H1 (cell line): ENCODE data around the gene ADCY9. TPM values are rescaled to one million over a fixed set of nuclear protein-coding genes. Genes with fewer than 3 reads are reported as not detected.

Experiments used
- CEBPB ChIP-seq: IDR thresholded peaks from 2 replicates; pipeline ENCODE4 v1.6.1; 2012; ENCODE audit warnings: low read depth, low read length
- CHD1 ChIP-seq: IDR thresholded peaks from 2 replicates; pipeline ENCODE4 v1.6.1; 2012; ENCODE audit warnings: low read depth, low read length, improper control_type of control experiment
- CHD7 ChIP-seq: fragments of 300-600 bp; sonication (generic); IDR thresholded peaks from 2 replicates; pipeline ENCODE4 v1.7.1; 2012; ENCODE audit warnings: low read length, moderate library complexity, mild to moderate bottlenecking, inconsistent platforms; ENCODE audit not compliant: insufficient replicate concordance
- CTBP2 ChIP-seq: IDR thresholded peaks from 2 replicates; pipeline ENCODE4 v1.7.0; 2011; ENCODE audit warnings: borderline replicate concordance, mild to moderate bottlenecking, moderate library complexity, mixed read lengths, low read length; ENCODE audit not compliant: insufficient read depth, insufficient read length
- KDM5A ChIP-seq: fragments of 200-600 bp; IDR thresholded peaks from 2 replicates; pipeline ENCODE4 v1.7.1; 2012; ENCODE audit warnings: mild to moderate bottlenecking, low read length, inconsistent platforms, mixed read lengths
- POLR2A ChIP-seq, 2 experiments: IDR thresholded peaks; 1 replicate in 1 of 2; 2 replicates in 1 of 2; pipeline ENCODE4 v1.6.1; 2011; ENCODE audit warnings: low read depth in 2 of 2, low read length in 2 of 2, mild to moderate bottlenecking in 2 of 2; ENCODE audit errors: control extremely low read depth in 1 of 2
- RAD21 ChIP-seq, 2 experiments: IDR thresholded peaks in 1 of 2; conservative IDR thresholded peaks in 1 of 2; 2 replicates each; pipeline ENCODE4 v1.6.1; 2011; ENCODE audit warnings: low read depth in 2 of 2, low read length in 2 of 2, improper control_type of control experiment in 1 of 2, inconsistent platforms in 1 of 2, mild to moderate bottlenecking in 1 of 2, moderate library complexity in 1 of 2
- RFX5 ChIP-seq: IDR thresholded peaks from 2 replicates; pipeline ENCODE4 v1.6.1; 2011; ENCODE audit warnings: low read depth, low read length, improper control_type of control experiment, borderline replicate concordance
- SIRT6 ChIP-seq: IDR thresholded peaks from one replicate; pipeline ENCODE4 v1.7.1; 2012; ENCODE audit warnings: low read length, inconsistent platforms
- polyA plus RNA-seq, 7 experiments: library from polyadenylated mRNA; depleted of rRNA in 3 of 7; stranded (reverse) in 5 of 7; unstranded in 2 of 7; fragments of >200 nt in 5 of 7; fragments of 200-250 nt in 2 of 7; gene quantifications; 1 replicate in 5 of 7; 2 replicates in 1 of 7; 4 replicates in 1 of 7; pipeline versions ENCODE4 v1.2.1 to v1.2.3, GENCODE V29; 2011 to 2013; ENCODE audit warnings: missing spikeins in 2 of 7, mixed read lengths in 2 of 7
- total RNA-seq: library from RNA; stranded (reverse); fragmentation: NEBNext Ultra II Directional; extraction: Animal tissue kit (Norgen Biotek cat#: 25700); gene quantifications from 2 replicates; pipeline ENCODE4 v1.2.1, GENCODE V29; 2021

ADCY9 gene
- total and polyA plus RNA-seq, 2 of the 8 experiments (the other 6 are each of a cell fraction or from before 2014, with no cell fraction given): 5.4 to 13.1 TPM

GRCh38 chr16:3951861-3952736 lies 164.1 kb downstream of the ADCY9 start (continued):
- TF ChIP-seq CHD7: no peak
- TF ChIP-seq RAD21 (IDR thresholded peaks at IDR 0.05 in 1 of 2, conservative IDR thresholded peaks at IDR 0.05 in 1 of 2; ENCODE audit: low read depth in 2 of 2, low read length in 2 of 2): no peak
- no peak for TF ChIP-seq CEBPB
- TF ChIP-seq CHD1: no peak
- TF ChIP-seq CTBP2: no peak
- no peak for TF ChIP-seq RFX5
- no peak for TF ChIP-seq KDM5A
- no peak for TF ChIP-seq SIRT6
- TF ChIP-seq POLR2A (IDR thresholded peaks at IDR 0.05; ENCODE audit: control extremely low read depth in 1 of 2, low read depth in 2 of 2, low read length in 2 of 2): no peak
